Muscle of leg (tissue), 11 donors: ENCODE data around the gene ATXN7. TPM values are rescaled to one million over a fixed set of nuclear protein-coding genes. Genes with fewer than 3 reads are reported as not detected.

ENCODE experiments used
- DNase-seq: peaks from one replicate; pipeline ENCODE4 v3.0.0; 2013
- H3K27ac ChIP-seq: one replicate; pipeline ENCODE4 v1.5.1; 2013; ENCODE audit warnings: mild to moderate bottlenecking, low read length, control low read depth
- H3K27me3 ChIP-seq: one replicate; pipeline ENCODE4 v1.6.1; 2013; ENCODE audit warnings: low read length; ENCODE audit not compliant: control insufficient read depth, insufficient read depth
- H3K36me3 ChIP-seq: one replicate; pipeline ENCODE4 v1.6.1; 2013; ENCODE audit warnings: low read length; ENCODE audit not compliant: control insufficient read depth, insufficient read depth
- H3K4me1 ChIP-seq: one replicate; pipeline ENCODE4 v1.6.1; 2013; ENCODE audit warnings: low read length; ENCODE audit not compliant: control insufficient read depth, insufficient read depth
- H3K4me3 ChIP-seq: one replicate; pipeline ENCODE4 v1.5.1; 2013; ENCODE audit warnings: low read length, control low read depth
- H3K9me3 ChIP-seq: replicated peaks from 2 replicates; pipeline ENCODE4 v1.6.1; 2013; ENCODE audit warnings: low read depth, low read length; ENCODE audit not compliant: control insufficient read depth
- WGBS: methylation state at CpG from one replicate; pipeline ENCODE4 v1.1.5; 2013; ENCODE audit warnings: missing lambda C conversion rate; ENCODE audit not compliant: insufficient coverage; 5-methylcytosine and 5-hydroxymethylcytosine counted together
- polyA plus RNA-seq, 8 donors: library from polyadenylated mRNA; unstranded; fragments of 120-200 nt; gene quantifications; one replicate each; pipeline versions ENCODE4 v1.2.1 to v1.2.3, GENCODE V29; 2013; ENCODE audit warnings: inconsistent platforms in 1 of 8, low replicate concordance in 1 of 8; ENCODE audit not compliant: insufficient read length in 8 of 8, insufficient read depth in 1 of 8
- total RNA-seq: library from RNA; stranded (reverse); fragments of 120-200 nt; gene quantifications from one replicate; pipeline ENCODE4 v1.2.4, GENCODE V29; 2013

The ATXN7 gene
- total and polyA plus RNA-seq, 9 donors, result 8.1 to 13.6 (median 9.5) TPM

- DNase-seq, result no peak
- Histone ChIP-seq H3K27ac (no peak overlapping the region), H3K4me1 (peaks cover 10% of the 10 kb centered on the region), H3K9me3 (no peaks in the 10 kb centered on the region), H3K4me3 (no peak overlapping the region), H3K27me3 (peaks cover 2% of the 10 kb centered on the region), H3K36me3 (no peaks in the 10 kb centered on the region)
- WGBS, result no CpG with 5 or more reads among the region's 2 CpGs
These were observed 162.7 kb downstream of the ATXN7 start for GRCh38 chr3:64026346-64026745.

- Histone ChIP-seq H3K9me3 (no peaks in the 10 kb centered on the region), H3K4me1 (peaks cover 4% of the 10 kb centered on the region), H3K4me3 (no peak overlapping the region), H3K27me3 (peaks cover 2% of the 10 kb centered on the region), H3K36me3 (no peaks in the 10 kb centered on the region), H3K27ac (no peak overlapping the region)
- no peak for DNase-seq
- WGBS, result 77% methylated on average over 3 of the region's 8 CpGs
These were observed 164.0 kb downstream of the ATXN7 start for GRCh38 chr3:64027658-64028057.

GRCh38 chr3:64028754-64029153 is 165.1 kb downstream of the ATXN7 start:
- peaks cover 2% of the 10 kb centered on the region for H3K27me3 ChIP-seq
- H3K36me3 ChIP-seq, result no peaks in the 10 kb centered on the region
- H3K9me3 ChIP-seq, result no peaks in the 10 kb centered on the region
- H3K4me1 ChIP-seq, result peaks cover 3% of the 10 kb centered on the region
- no peak overlapping the region for H3K27ac ChIP-seq
- WGBS, result 74% methylated on average over 3 of the region's 3 CpGs
- DNase-seq, result no peak
- H3K4me3 ChIP-seq, result no peak overlapping the region

- Histone ChIP-seq H3K4me3 (no peak overlapping the region), H3K27me3 (peaks cover 2% of the 10 kb centered on the region), H3K9me3 (peaks cover 5% of the 10 kb centered on the region), H3K4me1 (peaks cover 3% of the 10 kb centered on the region), H3K27ac (no peak overlapping the region), H3K36me3 (no peaks in the 10 kb centered on the region)
- no peak for DNase-seq
- WGBS, result 94% methylated on average over 4 of the region's 4 CpGs
These were observed 165.6 kb downstream of the ATXN7 start for GRCh38 chr3:64029287-64029686.

GRCh38 chr3:64030741-64031140 is 167.1 kb downstream of the ATXN7 start:
- H3K9me3 ChIP-seq, result peaks cover 7% of the 10 kb centered on the region
- peak; percentile 79 for DNase-seq
- peaks cover 3% of the 10 kb centered on the region for H3K4me1 ChIP-seq
- H3K36me3 ChIP-seq, result no peaks in the 10 kb centered on the region
- 3% methylated on average over 10 of the region's 16 CpGs for WGBS
- H3K4me3 ChIP-seq, result peak overlapping the region; percentile 30
- no peak overlapping the region for H3K27ac ChIP-seq
- peaks cover 2% of the 10 kb centered on the region for H3K27me3 ChIP-seq

- Histone ChIP-seq H3K4me1 (peaks cover 3% of the 10 kb centered on the region), H3K27me3 (peaks cover 2% of the 10 kb centered on the region), H3K36me3 (no peaks in the 10 kb centered on the region), H3K27ac (no peak overlapping the region), H3K4me3 (no peak overlapping the region), H3K9me3 (peaks cover 7% of the 10 kb centered on the region)
- no peak for DNase-seq
- WGBS, result 41% methylated on average over 3 of the region's 13 CpGs
These were observed 168.2 kb downstream of the ATXN7 start for GRCh38 chr3:64031540-64032508.

GRCh38 chr3:64033069-64033468 is 169.4 kb downstream of the ATXN7 start:
- no peak for DNase-seq
- Histone ChIP-seq H3K27me3 (peaks cover 2% of the 10 kb centered on the region), H3K4me1 (peaks cover 3% of the 10 kb centered on the region), H3K9me3 (peaks cover 7% of the 10 kb centered on the region), H3K4me3 (no peak overlapping the region), H3K27ac (no peak overlapping the region), H3K36me3 (no peaks in the 10 kb centered on the region)
- no CpG with 5 or more reads among the region's 2 CpGs for WGBS

- DNase-seq, result no peak
These were observed 173.4 kb downstream of the ATXN7 start for GRCh38 chr3:64037084-64037483.

GRCh38 chr3:64038253-64038767 is 174.6 kb downstream of the ATXN7 start:
- Histone ChIP-seq H3K36me3 (no peaks in the 10 kb centered on the region), H3K27ac (no peak overlapping the region), H3K4me1 (peaks cover 4% of the 10 kb centered on the region), H3K27me3 (no peaks in the 10 kb centered on the region), H3K9me3 (peaks cover 7% of the 10 kb centered on the region), H3K4me3 (no peak overlapping the region)
- no peak for DNase-seq
- WGBS, result 29% methylated on average over 4 of the region's 4 CpGs

More at GRCh38 chr3:64037084-64037483, 173.4 kb downstream of the ATXN7 start:
- Histone ChIP-seq H3K4me1 (peaks cover 4% of the 10 kb centered on the region), H3K27me3 (no peaks in the 10 kb centered on the region), H3K9me3 (peaks cover 7% of the 10 kb centered on the region), H3K4me3 (no peak overlapping the region), H3K27ac (no peak overlapping the region), H3K36me3 (no peaks in the 10 kb centered on the region)
- 98% methylated on average over 5 of the region's 7 CpGs for WGBS

- DNase-seq, result peak; percentile 70
- no peaks in the 10 kb centered on the region for H3K36me3 ChIP-seq
- H3K9me3 ChIP-seq, result peaks cover 1% of the 10 kb centered on the region
- H3K27ac ChIP-seq, result no peak overlapping the region
- peaks cover 4% of the 10 kb centered on the region for H3K4me1 ChIP-seq
- no CpG with 5 or more reads among the region's 4 CpGs for WGBS
- no peak overlapping the region for H3K4me3 ChIP-seq
- H3K27me3 ChIP-seq, result no peaks in the 10 kb centered on the region
These were observed 175.7 kb downstream of the ATXN7 start for GRCh38 chr3:64039332-64039731.
